NCI-H2107 treated with DMSO at 0.1 percent for 48 hours (cell line): Measurements from ENCODE around the gene CUL2.
"Not testable (repeated sequence)": the region's sequence is repeated elsewhere in the genome, so short reads cannot be mapped to it uniquely, and the experiment has no call there.

Source experiments
- DNase-seq: peaks from one replicate; lab custom pipeline; 2025; ENCODE audit not compliant: unreplicated experiment; lab: John Stamatoyannopoulos, UW

CUL2 gene

DNA sequence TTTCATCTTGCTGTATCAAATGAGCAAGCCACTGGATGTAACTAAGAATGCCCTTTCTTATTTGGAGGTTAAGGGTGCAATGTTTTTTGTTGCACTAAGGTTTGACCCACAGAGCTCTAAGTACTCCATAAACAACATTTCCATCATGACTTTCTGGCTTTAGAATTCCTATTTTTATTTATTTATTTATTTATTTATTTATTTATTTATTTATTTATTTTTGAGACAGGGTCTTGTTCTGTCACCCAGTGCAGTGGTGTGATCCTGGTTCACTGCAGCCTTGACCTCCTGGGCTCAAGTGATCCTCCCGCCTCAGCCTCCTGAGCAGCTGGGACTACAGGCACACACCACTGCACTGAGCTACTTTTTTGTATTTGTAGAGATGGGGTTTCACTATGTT is 9.9 kb downstream of the CUL2 start:
- not testable (repeated sequence) for DNase-seq

DNA sequence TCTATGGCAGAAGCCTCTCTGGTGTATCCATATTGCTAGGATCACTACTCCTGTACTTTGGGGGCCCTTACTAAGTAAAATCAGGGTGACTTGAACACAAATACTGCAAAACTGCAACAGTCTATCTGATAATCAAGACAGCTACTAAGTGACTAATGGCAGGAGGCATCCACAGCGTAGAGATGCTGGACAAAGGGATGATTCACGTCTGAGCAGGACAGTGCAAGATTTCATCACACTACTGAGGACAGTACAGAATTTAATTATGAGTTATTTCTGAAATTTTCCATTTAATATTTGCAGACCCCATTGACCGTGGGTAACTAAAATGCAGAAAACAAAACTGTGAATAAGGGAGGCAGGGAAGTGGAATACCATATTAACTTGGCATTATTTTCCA is 10.4 kb downstream of the CUL2 start:
- no peak for DNase-seq

DNA sequence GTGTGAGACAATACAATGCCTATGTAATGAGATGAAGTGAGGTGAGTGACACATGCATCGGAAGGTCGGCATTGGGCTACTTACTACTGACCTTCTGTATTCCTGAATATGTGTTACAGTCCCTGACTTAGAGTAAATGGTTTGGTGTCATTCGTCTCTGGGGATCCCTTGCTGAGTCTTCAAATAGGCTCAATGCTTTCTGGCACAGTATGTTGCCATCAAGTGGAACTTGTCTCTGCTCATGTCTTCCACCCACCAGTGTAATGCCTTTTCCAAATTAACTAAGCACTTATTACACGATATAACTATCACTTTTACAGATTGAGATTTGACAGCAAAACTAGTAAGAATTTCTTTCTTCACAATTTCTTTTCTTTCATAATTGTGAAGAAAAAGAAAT is 10.9 kb downstream of the CUL2 start:
- no peak for DNase-seq

DNA sequence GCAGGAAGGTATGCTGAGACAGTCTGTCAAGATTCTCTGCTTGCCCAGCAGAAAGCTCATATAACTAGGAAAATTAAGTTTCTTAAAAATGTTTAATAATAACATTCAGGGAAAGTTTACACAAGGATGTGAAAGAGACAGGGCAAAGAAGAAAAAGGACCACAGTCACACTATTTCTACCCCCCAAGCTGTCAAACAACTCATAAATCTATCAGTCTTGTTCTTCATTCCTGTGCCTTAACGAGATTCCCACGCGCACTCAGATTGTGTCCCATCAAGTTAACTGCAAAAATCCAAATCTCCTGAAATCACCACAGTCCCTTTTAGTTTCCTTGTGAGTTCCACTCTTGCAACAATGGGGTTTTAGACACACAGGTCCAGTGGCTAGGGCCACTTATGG is 14.9 kb downstream of the CUL2 start:
- DNase-seq = no peak

DNA sequence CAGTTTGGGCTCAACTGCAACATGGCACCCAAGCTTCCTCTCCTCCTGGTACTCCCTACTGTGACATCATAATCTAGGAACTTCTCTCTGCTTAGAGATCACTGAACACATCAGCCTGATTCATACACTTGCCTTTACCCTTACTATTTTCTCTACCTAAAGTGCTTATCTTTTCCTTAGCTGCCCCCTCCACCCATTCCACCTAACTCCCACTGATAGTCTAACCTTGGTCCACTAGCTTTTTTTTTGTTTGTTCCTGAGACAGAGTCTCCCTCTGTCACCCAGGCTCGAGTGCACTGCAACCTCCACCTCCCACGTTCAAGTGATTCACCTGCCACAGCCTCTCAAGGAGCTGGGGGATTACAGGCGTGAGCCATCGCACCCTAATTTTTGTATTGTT is 15.9 kb downstream of the CUL2 start:
- DNase-seq = no peak

DNA sequence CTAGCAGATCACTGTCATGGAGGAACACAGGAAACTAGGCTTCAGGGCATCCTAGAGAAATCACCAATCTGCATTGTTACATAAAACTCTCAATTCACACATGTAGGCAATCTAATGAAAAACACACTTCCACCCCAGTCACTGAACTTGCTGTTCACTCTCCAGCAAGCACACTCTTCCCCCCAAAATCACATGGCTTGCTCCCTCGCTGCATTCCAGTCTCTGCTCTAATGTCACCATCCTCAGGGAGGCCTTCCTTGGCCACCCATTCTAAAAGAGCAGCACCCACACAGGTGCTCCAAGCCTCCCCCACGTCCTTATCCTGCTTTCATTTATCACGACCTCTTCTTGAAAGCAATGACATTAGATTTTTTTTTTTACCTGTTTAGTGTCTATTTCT is 19.6 kb downstream of the CUL2 start:
- DNase-seq = no peak

DNA sequence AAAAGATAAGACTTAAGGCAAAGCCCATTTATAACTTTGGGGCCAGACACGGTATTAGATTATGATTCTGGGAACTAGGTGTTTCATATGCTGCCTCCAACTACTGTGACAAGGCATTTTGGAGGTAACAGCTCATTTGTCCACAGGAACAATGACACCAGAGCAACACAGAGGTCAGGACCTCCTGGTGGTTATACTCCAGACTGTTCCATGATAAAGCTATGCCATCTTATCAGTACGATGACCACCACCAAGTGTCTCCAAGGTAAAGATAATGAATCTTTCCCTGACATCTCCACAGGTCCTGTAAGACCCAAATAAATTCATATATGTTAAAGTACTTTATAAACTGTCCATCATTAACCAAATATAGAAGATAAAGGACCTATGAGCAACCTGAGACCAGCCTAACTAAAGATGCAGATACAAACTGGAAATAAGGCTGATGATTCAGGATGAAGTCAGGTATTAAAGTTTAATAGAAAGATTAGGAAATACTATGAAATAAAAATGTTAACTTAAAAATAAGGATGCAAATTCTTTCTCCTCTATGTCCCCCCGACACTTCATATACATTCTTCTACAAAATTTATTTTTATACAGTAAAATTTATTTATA is 26.2 kb downstream of the CUL2 start:
- no peak for DNase-seq

DNA sequence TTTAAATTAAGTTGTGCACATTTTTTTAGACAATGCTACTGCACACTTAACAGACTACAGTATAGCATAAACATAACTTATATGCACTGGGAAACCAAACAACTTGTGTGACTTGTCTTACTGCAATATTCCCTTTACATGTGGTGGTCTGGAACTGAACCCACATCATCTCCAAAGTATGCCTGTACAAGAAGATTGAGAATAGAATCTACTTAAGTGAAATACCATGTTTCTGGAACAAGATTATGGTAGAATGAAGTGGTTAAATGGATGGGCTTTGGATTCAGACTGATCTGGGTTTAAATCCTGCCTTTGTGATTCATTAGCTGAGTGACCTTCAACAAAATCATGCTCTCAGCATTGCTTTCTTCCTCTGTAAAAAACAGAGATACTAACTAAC is 30.7 kb downstream of the CUL2 start:
- no peak for DNase-seq

DNA sequence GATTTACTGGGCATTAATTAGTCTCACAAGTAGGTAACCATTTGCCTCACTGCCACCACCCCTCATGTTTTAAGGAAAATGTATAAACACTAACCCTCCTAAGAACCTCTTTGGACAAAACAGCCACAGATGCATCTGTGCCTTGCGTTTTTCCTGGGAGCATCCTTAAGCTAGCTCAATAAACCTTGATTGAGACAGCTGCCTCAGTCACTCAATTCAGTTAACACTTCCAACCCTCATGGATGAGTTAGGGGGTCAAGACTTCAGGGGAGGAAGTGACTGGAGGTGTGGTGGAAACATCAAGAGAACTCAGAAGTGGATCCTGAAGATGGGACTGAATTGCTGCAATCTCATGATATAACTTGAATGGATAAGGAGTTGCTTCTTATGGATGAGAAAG is 31.5 kb downstream of the CUL2 start:
- DNase-seq = no peak

DNA sequence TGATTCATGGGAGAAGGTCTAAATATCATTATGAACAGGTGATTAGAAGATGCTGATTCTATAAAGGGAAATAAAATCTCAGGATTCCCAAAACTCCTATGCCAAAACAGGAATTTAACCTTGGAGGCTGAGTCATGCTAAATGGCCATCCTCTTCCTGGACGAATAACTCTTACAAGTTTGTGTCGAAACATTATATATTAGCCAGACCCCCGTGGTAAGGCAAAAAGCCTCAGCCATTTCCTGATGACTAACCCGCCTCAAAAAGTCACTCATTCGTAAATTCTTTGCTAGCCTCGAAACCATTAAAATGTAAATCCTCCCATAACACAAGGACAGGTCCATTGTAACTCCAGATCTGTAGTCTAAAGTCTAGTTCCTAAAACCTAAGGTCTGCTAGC is 32.0 kb downstream of the CUL2 start:
- no peak for DNase-seq

DNA sequence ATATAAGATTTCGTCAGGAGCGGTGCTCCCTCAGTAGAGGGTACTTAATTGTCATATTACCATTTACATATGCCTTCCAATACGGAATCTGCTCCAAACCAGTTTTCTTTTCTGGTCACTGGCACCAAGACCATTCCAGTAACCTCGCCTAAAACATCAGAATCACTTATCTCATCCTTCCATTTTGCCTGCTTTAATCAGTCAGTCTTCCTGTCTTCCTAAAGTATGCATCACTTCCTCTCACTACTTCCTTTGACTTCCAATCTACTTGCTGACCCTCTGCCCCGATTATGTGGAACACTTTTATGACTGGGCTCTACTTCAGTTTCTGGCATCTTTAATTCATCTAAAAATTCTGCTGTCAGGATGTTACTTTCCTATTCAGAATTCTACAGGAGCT is 33.5 kb downstream of the CUL2 start:
- DNase-seq = no peak

DNA sequence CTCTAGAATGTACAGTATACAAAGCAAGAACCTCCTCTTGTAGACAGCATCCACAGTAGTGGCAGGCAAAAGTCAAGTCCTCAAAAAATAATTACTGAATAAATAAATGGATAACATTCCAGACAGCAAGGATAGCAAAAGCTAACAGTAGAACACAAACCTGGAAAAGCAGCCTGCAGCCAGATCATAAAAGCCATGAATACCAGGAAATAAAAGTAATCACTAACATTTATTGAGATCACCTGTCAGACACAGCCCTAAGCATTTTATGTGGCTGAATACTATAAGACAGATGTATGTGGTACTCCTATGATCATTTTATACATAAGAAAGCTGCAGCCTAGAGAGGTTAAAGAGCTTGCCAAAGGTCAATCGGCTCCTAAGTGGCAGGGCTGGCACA is 34.0 kb downstream of the CUL2 start:
- no peak for DNase-seq

DNA sequence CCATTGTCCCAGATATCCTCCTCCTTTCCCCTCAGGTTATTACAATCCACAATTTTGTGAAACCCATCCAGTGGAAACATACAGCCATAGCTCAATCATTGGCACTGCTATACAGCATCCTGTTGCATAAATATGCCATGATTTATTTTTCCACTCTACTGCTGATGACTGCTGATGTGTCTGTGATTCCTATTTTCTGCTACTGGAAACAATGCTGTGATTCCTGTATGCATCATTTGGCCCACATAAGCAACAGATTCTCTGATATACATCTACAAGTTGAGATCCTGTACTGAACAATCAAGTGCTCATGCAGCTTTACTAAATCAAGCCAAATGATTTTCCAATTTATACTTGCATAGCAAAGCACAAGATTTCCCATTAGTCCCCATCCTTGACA is 39.6 kb downstream of the CUL2 start:
- DNase-seq = no peak

DNA sequence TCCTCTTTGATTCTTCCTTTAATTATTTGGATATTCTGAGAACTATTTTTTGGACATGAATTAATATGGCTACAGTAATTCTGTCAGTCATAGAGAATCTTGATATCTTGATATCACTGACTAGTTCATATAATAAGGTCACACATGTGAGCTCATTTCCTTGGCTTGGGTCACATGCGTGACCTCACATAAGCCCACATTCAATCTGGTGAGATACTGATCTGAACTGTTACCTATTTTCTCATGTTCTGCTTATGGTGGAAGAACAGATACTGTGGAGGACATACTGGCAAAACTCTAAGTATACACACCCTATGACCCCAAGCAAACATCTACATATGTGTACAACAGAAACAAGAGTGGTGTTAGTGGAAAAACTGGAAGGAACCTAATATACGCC is 44.1 kb downstream of the CUL2 start:
- no peak for DNase-seq

DNA sequence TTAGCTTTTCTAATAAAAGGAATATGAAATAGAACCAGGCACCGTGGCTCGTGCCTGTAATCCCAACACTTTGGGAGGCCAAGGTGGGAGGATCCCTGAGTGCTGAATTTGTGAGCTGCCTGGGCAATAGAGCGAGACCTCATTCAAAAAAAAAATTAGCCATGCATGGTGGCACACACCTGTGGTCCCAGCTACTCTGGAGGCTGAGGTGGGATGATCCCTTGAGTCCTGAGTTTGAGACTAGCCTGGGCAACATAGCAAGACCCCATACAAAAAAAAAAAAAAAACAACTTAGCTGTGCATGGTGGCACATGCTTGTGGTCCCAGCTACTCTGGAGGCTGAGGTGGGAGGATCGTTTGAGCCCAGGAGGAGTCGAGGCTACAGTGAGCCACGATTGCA is 44.9 kb downstream of the CUL2 start:
- DNase-seq = not testable (repeated sequence)

DNA sequence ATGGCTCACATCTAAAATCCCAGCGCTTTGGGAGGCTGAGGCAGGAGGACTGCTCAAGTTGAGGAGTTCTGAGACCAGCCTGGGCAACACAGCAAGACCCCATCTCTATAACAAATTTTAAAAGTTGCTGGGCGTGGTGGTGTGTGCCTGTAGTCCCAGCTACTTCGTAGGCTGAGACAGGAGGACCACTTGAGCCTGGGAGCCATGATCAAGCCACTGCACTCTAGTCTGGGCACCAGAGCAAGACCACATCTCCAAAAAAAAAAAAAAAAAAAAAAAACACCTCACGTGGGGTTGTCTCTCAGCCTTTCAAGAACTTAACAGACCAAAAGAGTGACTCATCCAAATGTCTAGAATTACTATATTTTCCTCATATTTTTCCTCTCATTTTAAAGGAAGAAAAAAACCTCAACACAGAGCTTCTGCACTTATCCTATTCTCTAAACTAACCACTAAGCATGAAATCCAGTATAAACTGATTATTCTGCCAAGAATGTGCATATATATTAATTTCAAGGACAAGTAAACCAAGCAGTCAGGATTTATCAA is 46.3 kb downstream of the CUL2 start:
- no peak for DNase-seq

DNA sequence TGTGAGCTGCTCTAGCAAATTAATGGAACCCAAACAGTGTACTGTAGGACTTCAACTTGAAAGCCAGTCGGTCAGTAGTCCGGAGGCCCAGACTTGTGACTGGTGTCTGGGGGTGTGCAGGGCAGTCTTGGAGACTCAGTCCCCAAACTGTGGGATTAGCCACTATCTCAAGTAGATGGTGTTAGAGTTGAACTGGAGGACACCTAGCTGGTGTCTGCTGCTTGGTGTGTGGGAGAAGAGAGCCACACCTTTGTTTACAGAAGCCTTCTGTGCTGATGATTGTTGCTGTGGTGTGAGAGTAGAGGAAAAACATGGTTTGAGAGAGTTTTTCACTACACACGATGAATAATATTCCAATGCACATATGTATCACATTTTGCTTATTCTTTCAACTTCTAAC is 47.4 kb downstream of the CUL2 start:
- no peak for DNase-seq

DNA sequence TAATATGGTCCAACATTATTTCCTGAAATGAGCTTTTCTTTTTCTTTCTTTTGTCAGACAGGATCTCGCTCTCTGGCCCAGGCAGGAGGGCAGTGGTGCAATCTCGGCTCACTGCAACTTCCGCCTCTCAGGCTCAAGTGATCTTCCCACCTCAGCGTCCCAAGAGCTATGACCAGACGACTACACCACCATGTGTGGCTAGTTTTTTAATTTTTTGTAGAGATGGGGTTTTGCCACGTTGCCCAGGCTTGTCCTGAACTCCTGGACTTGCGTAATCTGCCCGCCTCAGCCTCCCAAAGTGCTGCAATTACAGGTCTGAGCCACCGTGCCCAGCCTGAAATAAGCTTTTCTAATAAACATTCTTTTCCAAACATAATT is 48.6 kb downstream of the CUL2 start:
- DNase-seq = no peak

DNA sequence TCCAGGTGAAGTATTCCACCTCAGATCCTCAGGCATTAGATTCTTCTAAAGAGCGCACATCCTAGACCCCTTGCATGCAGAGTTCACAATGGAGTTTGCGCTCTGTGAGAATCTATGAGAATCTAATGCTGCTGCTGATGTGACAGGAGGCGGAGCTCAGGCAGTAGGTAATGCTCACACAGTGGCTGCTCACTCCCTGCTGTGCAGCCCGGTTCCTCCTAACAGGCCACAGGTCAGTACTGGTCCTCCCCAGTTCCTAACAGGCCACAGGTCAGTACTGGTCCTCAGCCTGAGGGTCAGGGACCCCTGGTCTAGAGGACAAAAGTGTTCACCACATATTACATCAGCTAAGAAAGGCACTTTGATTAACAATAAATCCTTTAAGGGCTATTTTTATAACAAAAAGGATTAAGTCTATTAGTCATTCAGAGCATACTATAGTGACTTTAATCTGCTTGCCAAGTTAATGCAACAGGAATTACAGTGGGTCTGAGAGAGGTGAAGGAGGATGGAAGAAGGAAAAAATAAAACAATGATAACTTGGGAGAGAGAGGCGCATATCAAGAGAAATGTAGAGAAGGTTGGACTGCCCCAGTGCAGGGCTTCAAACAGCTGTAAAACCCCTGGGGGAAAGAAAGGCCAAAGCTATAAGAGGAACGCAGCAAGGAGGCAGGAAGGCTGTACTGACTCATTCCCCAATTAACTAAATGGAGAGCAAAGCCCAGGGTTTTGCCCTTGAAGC is 49.2 kb downstream of the CUL2 start:
- DNase-seq = no peak

DNA sequence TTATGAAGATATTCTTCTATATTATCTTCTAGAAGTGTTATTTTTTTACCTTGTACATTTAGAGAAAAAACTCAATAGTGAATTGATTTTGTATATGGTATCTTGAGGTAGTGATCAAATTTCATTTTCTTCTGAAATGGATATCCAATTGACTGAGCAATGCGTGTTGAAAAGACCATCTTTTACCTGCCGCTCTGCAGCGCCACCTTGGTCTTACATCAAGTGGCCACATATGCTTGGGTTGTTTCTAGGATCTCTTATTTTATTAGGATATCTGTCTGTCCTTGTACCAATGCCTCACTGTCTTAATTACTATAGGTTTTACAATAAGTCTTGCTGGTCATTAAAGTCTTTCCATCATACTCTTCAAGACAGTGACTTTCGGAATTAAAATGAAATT is 53.0 kb downstream of the CUL2 start:
- no peak for DNase-seq

DNA sequence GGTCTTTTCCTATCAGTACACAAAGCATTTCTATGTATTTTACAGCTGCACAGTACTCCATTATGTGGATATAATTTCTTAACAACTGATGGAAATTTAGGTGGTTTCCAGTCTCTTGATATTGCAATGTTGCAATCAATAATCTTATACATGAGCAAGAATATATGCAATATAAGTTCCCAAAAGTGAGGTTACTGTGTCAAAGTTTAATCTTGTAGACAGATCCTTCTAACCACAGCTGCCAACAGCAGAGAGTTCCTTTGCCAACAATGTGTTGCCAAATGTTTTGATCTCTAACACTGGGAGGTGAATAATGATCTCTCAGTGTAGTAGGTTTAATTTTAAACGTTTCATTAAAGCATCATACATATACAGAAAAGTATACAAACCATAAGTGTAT is 54.5 kb downstream of the CUL2 start:
- DNase-seq = no peak

DNA sequence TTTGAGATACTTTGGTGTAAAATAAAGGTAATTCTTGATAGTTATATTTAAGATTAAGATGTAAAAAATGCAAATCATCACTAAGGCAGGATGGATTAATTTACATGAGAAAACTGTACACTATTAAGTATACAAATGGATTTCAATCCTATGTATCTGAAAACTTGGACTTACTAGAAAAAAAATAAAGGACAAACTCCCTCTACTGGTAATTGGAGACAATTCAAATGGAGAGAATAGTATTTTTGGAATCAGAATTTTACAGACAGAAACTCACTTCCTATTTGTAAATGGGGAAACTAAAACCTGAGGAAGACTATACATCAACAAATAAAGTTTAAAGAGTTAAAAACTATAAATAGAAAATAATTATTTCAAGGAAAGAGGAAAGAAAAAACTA is 62.6 kb downstream of the CUL2 start:
- no peak for DNase-seq

DNA sequence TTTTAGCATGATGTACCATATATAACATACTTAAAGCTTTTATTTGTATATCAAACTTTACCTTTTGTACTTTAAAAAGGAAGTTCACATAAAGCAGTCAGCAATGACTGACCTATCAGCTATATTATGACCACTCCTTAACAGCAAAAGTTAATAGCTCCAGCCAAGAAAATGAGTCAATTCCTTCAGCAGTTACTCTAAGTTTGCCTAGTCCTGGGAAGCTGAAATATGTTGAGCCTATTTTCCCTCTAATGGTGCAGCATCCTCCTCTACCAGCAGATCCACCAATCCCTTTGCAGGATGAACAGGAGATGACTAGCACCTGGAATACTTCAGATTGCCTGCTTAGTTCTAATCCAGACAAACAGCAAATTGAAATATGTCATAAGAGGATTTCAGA is 64.2 kb downstream of the CUL2 start:
- no peak for DNase-seq
